ENCODE data around the gene SLC38A11.

SLC38A11 gene

DNA sequence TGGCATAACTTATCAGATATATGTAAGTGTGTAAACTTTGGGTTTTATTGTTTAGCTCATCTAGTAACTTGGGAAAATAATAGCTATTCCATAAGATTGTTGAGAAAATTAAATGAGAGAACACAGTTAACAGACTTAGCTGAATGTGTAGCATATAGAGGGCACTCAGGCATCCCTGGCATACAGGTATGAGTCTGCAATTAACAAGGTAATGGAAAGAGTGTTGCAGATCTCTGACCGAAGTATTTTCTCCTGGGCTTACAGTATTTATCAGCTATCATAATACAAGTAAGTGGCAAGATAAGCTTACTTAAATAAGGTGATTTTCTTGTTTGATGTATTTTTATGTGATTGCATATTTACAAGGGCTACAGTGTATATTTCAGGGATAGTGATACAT, 105.8 kb downstream of the SLC38A11 start:
- Mint-ChIP-seq H3K9me3 (no peaks in the 10 kb centered on the region), H3K36me3 (ENCODE audit: insufficient read depth) (no peaks in the 10 kb centered on the region), H3K4me1 (ENCODE audit: low read depth in 2 of 2) (no peaks in the 10 kb centered on the region), H3K27ac (no peak overlapping the region), H3K27me3 (peaks cover 0 to 3% of the 10 kb centered on the region in 2 donors), H3K4me3 (no peak overlapping the region)
- ATAC-seq (replicated peaks) (no peak), DNase-seq (no peak)

DNA sequence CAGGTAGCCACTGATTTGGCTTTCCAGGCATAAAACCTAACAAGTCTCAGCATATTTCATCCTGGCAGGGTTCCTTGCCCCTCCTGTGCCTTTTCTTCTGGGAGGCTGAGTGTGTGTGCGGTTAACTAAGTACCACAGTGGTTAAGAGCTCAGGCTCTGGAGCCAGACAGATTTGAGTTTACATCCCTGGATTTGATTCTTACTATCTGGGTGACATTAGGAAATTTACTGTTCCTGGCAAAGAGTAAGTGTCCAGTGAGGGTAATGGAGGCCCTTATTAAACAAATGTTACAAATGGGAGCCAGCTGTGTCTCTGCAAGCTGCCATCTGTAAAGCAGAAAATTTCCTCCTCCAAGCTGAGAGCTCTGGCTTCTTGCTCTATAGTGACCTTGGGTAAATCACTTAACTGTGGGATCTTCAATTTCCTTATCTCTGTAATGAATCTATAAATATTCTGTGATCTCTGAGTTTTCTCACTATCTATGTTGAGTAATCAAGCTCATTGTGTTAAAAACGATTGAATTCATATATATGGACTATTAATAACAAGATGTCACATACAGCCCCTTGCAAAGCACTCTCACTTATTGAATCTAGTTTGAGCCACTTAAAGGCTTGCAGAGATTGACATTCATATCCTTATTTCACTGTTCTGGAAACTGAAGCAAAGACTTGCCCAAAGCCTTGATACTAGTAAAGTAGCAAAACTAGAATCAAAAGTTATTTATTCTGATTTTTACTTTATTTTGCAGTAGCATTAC, 107.2 kb downstream of the SLC38A11 start:
- H3K27ac Mint-ChIP-seq: no peak overlapping the region
- peaks cover 0 to 6% of the 10 kb centered on the region in 2 donors for H3K27me3 Mint-ChIP-seq
- ATAC-seq (replicated peaks) (no peak), DNase-seq (no peak)
- H3K36me3 Mint-ChIP-seq (ENCODE audit: insufficient read depth): no peaks in the 10 kb centered on the region
- peaks cover 0 to 2% of the 10 kb centered on the region in 2 donors for H3K9me3 Mint-ChIP-seq
- no peaks in the 10 kb centered on the region for H3K4me1 Mint-ChIP-seq (ENCODE audit: low read depth in 2 of 2)
- H3K4me3 Mint-ChIP-seq: no peak overlapping the region

DNA sequence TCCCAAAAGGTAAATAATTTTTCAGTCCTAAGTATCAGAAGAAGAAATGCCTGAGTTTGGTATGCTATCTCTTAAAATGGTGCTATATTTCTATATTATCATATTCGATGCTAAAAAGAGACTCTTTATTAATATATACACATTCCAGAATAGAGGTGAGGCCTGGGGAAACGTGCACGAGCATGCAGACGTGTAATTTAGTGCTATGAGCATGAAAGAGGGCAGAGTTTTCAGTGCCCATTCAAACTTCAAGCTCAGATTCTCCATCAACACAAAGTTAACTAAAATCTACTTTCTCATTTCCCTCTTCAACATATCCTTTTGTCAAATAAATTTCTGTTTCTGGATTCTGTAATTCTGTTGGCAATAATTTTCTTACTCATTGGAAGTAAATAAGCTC, 108.0 kb downstream of the SLC38A11 start:
- Mint-ChIP-seq H3K27me3 (peaks cover 0 to 6% of the 10 kb centered on the region in 2 donors), H3K27ac (no peak overlapping the region), H3K4me3 (no peak overlapping the region), H3K4me1 (ENCODE audit: low read depth in 2 of 2) (no peaks in the 10 kb centered on the region), H3K9me3 (peaks cover 0 to 2% of the 10 kb centered on the region in 2 donors), H3K36me3 (ENCODE audit: insufficient read depth) (no peaks in the 10 kb centered on the region)
- ATAC-seq (replicated peaks) (no peak), DNase-seq (no peak)

DNA sequence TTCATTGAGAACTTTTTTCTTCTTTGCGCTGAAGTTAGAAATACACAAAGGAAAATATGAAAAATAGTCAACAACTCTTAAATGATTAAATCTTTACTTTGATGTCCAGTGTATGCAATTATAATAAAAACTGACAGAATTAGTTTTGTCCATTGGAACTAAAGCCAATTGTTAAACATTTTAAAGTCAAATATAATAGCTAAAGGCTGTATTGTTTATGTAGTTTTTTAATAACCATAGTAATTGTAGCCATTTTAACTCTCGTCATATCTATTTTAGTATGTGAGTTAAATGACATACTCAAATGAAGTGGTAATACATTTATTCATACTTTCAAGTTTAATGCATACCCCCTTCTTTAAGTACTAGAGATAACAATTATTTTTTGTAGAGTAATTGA, 109.0 kb downstream of the SLC38A11 start:
- Mint-ChIP-seq H3K9me3 (peaks cover 0 to 2% of the 10 kb centered on the region in 2 donors), H3K4me3 (no peak overlapping the region), H3K27me3 (peaks cover 0 to 6% of the 10 kb centered on the region in 2 donors), H3K27ac (no peak overlapping the region), H3K4me1 (ENCODE audit: low read depth in 2 of 2) (no peaks in the 10 kb centered on the region), H3K36me3 (ENCODE audit: insufficient read depth) (no peaks in the 10 kb centered on the region)
- ATAC-seq (replicated peaks) (no peak), DNase-seq (no peak)
